K562 treated with DMSO at 1 percent for 4 hours (cell line): ENCODE results near the gene EEF1AKMT2. TPM values are rescaled to one million over a fixed set of nuclear protein-coding genes. Genes with fewer than 3 reads are reported as not detected.

Experiments
- total RNA-seq: library from RNA; unstranded; fragments of 300-600 nt; gene quantifications from 2 replicates; pipeline ENCODE4 v1.2.3, GENCODE V29; 2022; ENCODE audit not compliant: insufficient read depth

The EEF1AKMT2 gene
- 7.5 and 11.9 TPM in 2 replicates for total RNA-seq

GRCh38 chr10:124791547-124792348, at the start of gene EEF1AKMT2:
Gene EEF1AKMT2 (minus strand): TSS chr10:124791887. CDS start chr10:124791833, 54 bp downstream.

GRCh38 chr10:124744102-124745050, 47.3 kb downstream of the EEF1AKMT2 start, which contains the start of gene FAM53B:
Gene FAM53B (minus strand): TSS chr10:124744378. CDS start chr10:124706713, 37,665 bp downstream.

Other genes with a start within 250 kb of the EEF1AKMT2 start
- 12.0 and 18.4 TPM in 2 replicates for gene FAM53B, start 47.5 kb downstream of the EEF1AKMT2 start, total RNA-seq
- 8.5 and 8.9 TPM in 2 replicates for gene ABRAXAS2, start 9.9 kb upstream of the EEF1AKMT2 start, total RNA-seq
- gene ZRANB1, start 150.2 kb upstream of the EEF1AKMT2 start, total RNA-seq: 0.42 and 0.46 TPM in 2 replicates